Measurements from ENCODE around the gene LRRC40. TPM values are rescaled to one million over a fixed set of nuclear protein-coding genes. Genes with fewer than 3 reads are reported as not detected.

The LRRC40 gene
- total and polyA plus RNA-seq, 9 of the 15 experiments (the other 6 are each of a cell fraction or from before 2014, with no cell fraction given): 16.1 to 36.2 (median 30.9) TPM

DNA sequence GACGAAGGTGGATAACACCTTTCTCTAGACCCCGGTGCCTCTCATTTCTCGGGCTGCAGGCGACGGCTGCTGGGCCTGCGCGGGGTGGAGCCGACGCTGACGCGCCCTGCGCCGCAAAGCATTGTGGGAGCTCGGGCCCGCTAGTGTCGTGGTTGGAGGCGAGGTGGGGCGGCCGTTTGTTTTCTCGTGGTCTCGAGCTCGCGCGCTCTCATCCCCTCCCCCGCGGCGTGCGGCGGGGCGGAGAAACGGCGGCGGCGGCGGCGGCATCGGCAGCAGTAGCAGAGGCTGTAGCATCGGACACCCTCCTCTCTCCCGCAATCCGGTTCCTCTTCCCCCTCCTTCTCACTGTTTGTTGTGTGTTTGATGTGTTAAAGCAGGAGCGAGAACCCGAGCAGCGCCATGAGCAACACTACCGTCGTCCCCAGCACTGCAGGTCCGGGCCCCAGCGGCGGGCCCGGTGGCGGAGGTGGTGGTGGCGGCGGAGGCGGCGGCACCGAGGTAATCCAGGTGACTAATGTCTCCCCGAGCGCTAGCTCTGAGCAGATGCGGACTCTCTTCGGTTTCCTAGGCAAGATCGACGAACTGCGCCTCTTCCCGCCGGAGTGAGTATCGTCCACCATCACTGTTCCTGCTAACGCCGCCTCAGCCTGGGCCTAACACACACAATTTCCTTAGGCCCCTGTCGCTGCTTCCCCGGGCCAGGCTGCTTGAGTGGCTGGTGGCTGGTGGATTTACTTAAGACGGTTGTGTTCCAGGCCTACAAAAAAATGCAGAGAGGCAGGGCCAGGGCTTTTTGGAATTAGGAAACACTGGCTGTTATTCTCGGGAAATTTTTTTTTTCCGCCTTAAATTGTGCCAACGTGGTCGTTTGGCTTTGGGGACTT, 16.1 kb upstream of the LRRC40 start, which contains the start of gene SRSF11 (continued):
- TF ChIP-seq RCOR1 (IDR thresholded peaks at IDR 0.05; ENCODE audit: borderline replicate concordance in 1 of 2, low read depth in 2 of 2, low read length in 2 of 2): peak in 1 of 2 experiments; percentile 35; a peak in 1 of 4 replicates
- no peak for TF ChIP-seq ZNF551 (CRISPR knock-in tag; IDR thresholded peaks at IDR 0.05)
- no peak; the same call in 1 of the 2 replicates for TF ChIP-seq POLR2AphosphoS2 (IDR thresholded peaks at IDR 0.05; ENCODE audit: low read length)
- TF ChIP-seq SOX6 (IDR thresholded peaks at IDR 0.05): peak; percentile 25; the same call in 1 of the 2 replicates
- 0 out of 2 replicates have a peak, but pooled peaks have one; percentile 8 for TF ChIP-seq GABPA (tag; conservative IDR thresholded peaks at IDR 0.05; ENCODE audit: low read depth)
- peak; percentile 95 for TF ChIP-seq FIP1L1 (IDR thresholded peaks at IDR 0.05; ENCODE audit: low read depth, low read length, poor library complexity, severe bottlenecking)
- TF ChIP-seq ZNF780A (CRISPR knock-in tag; IDR thresholded peaks at IDR 0.05): no peak
- TF ChIP-seq PPARD (CRISPR knock-in tag; IDR thresholded peaks at IDR 0.05): no peak
- TF ChIP-seq, protein P1, sequence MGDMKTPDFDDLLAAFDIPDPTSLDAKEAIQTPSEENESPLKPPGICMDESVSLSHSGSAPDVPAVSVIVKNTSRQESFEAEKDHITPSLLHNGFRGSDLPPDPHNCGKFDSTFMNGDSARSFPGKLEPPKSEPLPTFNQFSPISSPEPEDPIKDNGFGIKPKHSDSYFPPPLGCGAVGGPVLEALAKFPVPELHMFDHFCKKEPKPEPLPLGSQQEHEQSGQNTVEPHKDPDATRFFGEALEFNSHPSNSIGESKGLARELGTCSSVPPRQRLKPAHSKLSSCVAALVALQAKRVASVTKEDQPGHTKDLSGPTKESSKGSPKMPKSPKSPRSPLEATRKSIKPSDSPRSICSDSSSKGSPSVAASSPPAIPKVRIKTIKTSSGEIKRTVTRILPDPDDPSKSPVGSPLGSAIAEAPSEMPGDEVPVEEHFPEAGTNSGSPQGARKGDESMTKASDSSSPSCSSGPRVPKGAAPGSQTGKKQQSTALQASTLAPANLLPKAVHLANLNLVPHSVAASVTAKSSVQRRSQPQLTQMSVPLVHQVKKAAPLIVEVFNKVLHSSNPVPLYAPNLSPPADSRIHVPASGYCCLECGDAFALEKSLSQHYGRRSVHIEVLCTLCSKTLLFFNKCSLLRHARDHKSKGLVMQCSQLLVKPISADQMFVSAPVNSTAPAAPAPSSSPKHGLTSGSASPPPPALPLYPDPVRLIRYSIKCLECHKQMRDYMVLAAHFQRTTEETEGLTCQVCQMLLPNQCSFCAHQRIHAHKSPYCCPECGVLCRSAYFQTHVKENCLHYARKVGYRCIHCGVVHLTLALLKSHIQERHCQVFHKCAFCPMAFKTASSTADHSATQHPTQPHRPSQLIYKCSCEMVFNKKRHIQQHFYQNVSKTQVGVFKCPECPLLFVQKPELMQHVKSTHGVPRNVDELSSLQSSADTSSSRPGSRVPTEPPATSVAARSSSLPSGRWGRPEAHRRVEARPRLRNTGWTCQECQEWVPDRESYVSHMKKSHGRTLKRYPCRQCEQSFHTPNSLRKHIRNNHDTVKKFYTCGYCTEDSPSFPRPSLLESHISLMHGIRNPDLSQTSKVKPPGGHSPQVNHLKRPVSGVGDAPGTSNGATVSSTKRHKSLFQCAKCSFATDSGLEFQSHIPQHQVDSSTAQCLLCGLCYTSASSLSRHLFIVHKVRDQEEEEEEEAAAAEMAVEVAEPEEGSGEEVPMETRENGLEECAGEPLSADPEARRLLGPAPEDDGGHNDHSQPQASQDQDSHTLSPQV (IDR thresholded peaks at IDR 0.05): no peak
- TF ChIP-seq TEAD1 (CRISPR knock-in tag; IDR thresholded peaks at IDR 0.05): 0 out of 4 replicates have a peak, but pooled peaks of 1 of the 2 experiments have one; percentile 28
- TF ChIP-seq SIX5 (IDR thresholded peaks at IDR 0.05; ENCODE audit: borderline replicate concordance in 1 of 2, insufficient read depth in 1 of 2, low read depth in 1 of 2, low read length in 2 of 2): no peak
- peak; percentile 93 for TF ChIP-seq EP400 (IDR thresholded peaks at IDR 0.05)
- TF ChIP-seq MYC (IDR thresholded peaks at IDR 0.05; ENCODE audit: low read depth, low read length): peak; percentile 90
- peak; percentile 86 for TF ChIP-seq MYC (CRISPR knock-in tag; IDR thresholded peaks at IDR 0.05; ENCODE audit: borderline replicate concordance, low read depth)
- TF ChIP-seq, protein P2, sequence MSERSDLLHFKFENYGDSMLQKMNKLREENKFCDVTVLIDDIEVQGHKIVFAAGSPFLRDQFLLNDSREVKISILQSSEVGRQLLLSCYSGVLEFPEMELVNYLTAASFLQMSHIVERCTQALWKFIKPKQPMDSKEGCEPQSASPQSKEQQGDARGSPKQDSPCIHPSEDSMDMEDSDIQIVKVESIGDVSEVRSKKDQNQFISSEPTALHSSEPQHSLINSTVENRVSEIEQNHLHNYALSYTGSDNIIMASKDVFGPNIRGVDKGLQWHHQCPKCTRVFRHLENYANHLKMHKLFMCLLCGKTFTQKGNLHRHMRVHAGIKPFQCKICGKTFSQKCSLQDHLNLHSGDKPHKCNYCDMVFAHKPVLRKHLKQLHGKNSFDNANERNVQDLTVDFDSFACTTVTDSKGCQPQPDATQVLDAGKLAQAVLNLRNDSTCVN (CRISPR knock-in tag; IDR thresholded peaks at IDR 0.05): no peak
- TF ChIP-seq, protein P3, sequence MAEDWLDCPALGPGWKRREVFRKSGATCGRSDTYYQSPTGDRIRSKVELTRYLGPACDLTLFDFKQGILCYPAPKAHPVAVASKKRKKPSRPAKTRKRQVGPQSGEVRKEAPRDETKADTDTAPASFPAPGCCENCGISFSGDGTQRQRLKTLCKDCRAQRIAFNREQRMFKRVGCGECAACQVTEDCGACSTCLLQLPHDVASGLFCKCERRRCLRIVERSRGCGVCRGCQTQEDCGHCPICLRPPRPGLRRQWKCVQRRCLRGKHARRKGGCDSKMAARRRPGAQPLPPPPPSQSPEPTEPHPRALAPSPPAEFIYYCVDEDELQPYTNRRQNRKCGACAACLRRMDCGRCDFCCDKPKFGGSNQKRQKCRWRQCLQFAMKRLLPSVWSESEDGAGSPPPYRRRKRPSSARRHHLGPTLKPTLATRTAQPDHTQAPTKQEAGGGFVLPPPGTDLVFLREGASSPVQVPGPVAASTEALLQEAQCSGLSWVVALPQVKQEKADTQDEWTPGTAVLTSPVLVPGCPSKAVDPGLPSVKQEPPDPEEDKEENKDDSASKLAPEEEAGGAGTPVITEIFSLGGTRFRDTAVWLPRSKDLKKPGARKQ (CRISPR knock-in tag; IDR thresholded peaks at IDR 0.05): no peak
- TF ChIP-seq MCM7 (IDR thresholded peaks at IDR 0.05): no peak
